Vagina (tissue), 2 donors: Measurements from ENCODE around the gene ROCK2.

ENCODE experiments used
- CTCF ChIP-seq, 3 experiments: fragments of 450-650 bp in 2 of 3; fragments of 200-600 bp in 1 of 3; sonication (generic) in 1 of 3; IDR thresholded peaks; one replicate each; pipeline ENCODE4 v1.5.1; 2017 to 2019; ENCODE audit warnings: antibody characterized with exemption in 3 of 3, mild to moderate bottlenecking in 2 of 3, moderate library complexity in 2 of 3
- POLR2A ChIP-seq, 2 donors: fragments of 450-650 bp; IDR thresholded peaks; one replicate each; pipeline ENCODE4 v1.6.1; 2017; ENCODE audit warnings: antibody characterized with exemption in 2 of 2, mild to moderate bottlenecking in 2 of 2, moderate library complexity in 2 of 2
- POLR2AphosphoS5 ChIP-seq, 2 donors: sonication (generic); formaldehyde crosslinking; IDR thresholded peaks; one replicate each; pipeline ENCODE4 v1.9.0; 2017; ENCODE audit warnings: antibody characterized with exemption in 2 of 2, mild to moderate bottlenecking in 2 of 2, low read depth in 1 of 2; ENCODE audit not compliant: insufficient read depth in 1 of 2

DNA sequence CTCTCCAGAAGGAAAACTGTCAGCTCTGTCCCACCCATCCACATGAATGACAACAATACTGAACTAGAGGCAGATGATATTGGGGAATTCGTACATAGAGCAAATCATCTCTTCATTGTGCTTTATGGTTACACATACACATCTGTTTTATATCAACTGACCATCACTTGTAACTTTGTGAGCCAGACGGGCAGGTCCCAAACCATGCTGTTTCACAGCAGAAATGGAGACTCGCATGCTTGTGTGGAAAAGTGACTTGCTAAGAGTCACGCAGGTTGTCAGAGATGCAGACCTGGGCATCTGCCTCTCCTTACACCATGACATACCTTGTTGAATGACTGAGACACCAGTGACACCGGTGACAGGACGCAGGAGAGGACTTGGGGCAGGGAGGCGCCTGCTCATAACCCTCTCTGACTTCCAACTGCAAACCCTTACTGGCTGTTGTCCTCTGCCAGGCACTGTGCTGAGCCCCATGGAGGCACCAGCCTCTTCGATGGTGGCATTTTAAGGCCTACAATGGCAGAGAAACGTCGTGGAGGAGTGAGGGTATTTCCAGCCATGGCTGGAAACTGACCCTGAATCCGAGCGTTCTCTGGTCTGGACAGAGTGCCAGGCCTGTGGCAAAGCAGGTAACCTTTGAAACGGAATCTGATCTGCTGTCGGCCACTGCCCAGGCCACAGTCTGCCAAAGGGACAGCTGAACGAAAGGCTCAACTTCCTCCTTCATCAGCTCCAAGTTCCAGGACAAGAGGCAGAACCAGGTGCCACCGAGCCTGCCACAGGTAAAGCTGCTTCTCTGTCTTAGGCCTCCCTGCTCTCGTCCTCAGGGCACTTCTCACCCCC lies 26.9 kb upstream of the ROCK2 start:
- TF ChIP-seq POLR2A (IDR thresholded peaks at IDR 0.05), result no peak
- no peak for TF ChIP-seq CTCF (IDR thresholded peaks at IDR 0.05)
- TF ChIP-seq POLR2AphosphoS5 (IDR thresholded peaks at IDR 0.05; ENCODE audit: insufficient read depth in 1 of 2, low read depth in 1 of 2), result no peak
